DOHH2 (cell line): Measurements from ENCODE around the gene STK32B.

Source experiments
- H3F3A ChIP-seq: fragments of 200-600 bp; sonication (generic), shearing (Covaris generic); 2 replicates; pipeline ENCODE4 v1.6.0; 2016; ENCODE audit warnings: antibody characterized with exemption, mild to moderate bottlenecking; ENCODE audit not compliant: control insufficient read depth, insufficient read depth
- H3K27ac ChIP-seq: fragments of 200-600 bp; sonication (generic); 2 replicates; pipeline ENCODE4 v1.5.1; 2014; ENCODE audit warnings: low read depth, mild to moderate bottlenecking, low read length, moderate library complexity
- H3K27me3 ChIP-seq: fragments of 200-600 bp; sonication (generic); 2 replicates; pipeline ENCODE4 v1.6.1; 2014; ENCODE audit warnings: mild to moderate bottlenecking, low read length, mixed read lengths; ENCODE audit not compliant: control insufficient read depth
- H3K36me3 ChIP-seq: fragments of 200-600 bp; sonication (generic); 2 replicates; pipeline ENCODE4 v1.6.1; 2014; ENCODE audit warnings: mild to moderate bottlenecking, low read length, moderate library complexity, mixed read lengths; ENCODE audit not compliant: control insufficient read depth
- H3K4me1 ChIP-seq: fragments of 200-600 bp; sonication (generic); 2 replicates; pipeline ENCODE4 v1.6.1; 2014; ENCODE audit warnings: mild to moderate bottlenecking, low read length, mixed read lengths; ENCODE audit not compliant: control insufficient read depth
- H3K4me2 ChIP-seq: fragments of 200-600 bp; sonication (generic); 2 replicates; pipeline ENCODE4 v1.6.0; 2014; ENCODE audit warnings: mild to moderate bottlenecking, low read length, moderate library complexity
- H3K4me3 ChIP-seq: fragments of 200-600 bp; sonication (generic); 2 replicates; pipeline ENCODE4 v1.5.1; 2014; ENCODE audit warnings: mild to moderate bottlenecking, low read length, mixed read lengths
- H3K79me2 ChIP-seq: fragments of 200-600 bp; sonication (generic); 2 replicates; pipeline ENCODE4 v1.6.1; 2014; ENCODE audit warnings: mild to moderate bottlenecking, low read length, mixed read lengths; ENCODE audit not compliant: control insufficient read depth
- H3K9me2 ChIP-seq: fragments of 200-600 bp; sonication (generic); replicated peaks from 2 replicates; pipeline ENCODE4 v1.6.1; 2014; ENCODE audit warnings: mild to moderate bottlenecking, low read length, mixed read lengths; ENCODE audit not compliant: control insufficient read depth
- H3K9me3 ChIP-seq: fragments of 200-600 bp; sonication (generic); 2 replicates; pipeline ENCODE4 v1.6.1; 2014; ENCODE audit warnings: antibody characterized with exemption, low read length, mixed read lengths; ENCODE audit not compliant: control insufficient read depth, insufficient read depth
- H4K20me1 ChIP-seq: fragments of 200-600 bp; sonication (generic); 2 replicates; pipeline ENCODE4 v1.6.0; 2014; ENCODE audit warnings: low read depth, mild to moderate bottlenecking, antibody characterized with exemption, low read length, moderate library complexity; ENCODE audit not compliant: control insufficient read depth, insufficient read depth
- EZH2phosphoT487 ChIP-seq: fragments of 200-600 bp; sonication (generic); IDR thresholded peaks from 2 replicates; pipeline ENCODE4 v1.6.1; 2017; ENCODE audit warnings: borderline replicate concordance, mild to moderate bottlenecking, antibody characterized with exemption, low read length, moderate library complexity, mixed read lengths
- TF ChIP-seq, protein P1 (sequence below): fragments of 200-600 bp; sonication (generic); IDR thresholded peaks from one replicate; pipeline ENCODE4 v1.5.1; 2014; ENCODE audit warnings: antibody characterized with exemption, mild to moderate bottlenecking, low read depth, low read length; ENCODE audit not compliant: poor library complexity, severe bottlenecking

STK32B gene

GRCh38 chr4:5118091-5118786 is 67.0 kb downstream of the STK32B start:
- no peak overlapping the region for H3K27ac ChIP-seq
- H3K4me1 ChIP-seq = no peaks in the 10 kb centered on the region
- H3K27me3 ChIP-seq = no peaks in the 10 kb centered on the region
- H3K36me3 ChIP-seq = no peaks in the 10 kb centered on the region
- no peak overlapping the region for H3K4me2 ChIP-seq
- no peaks in the 10 kb centered on the region for H4K20me1 ChIP-seq
- H3F3A ChIP-seq = no peaks in the 10 kb centered on the region
- no peaks in the 10 kb centered on the region for H3K9me2 ChIP-seq
- H3K9me3 ChIP-seq = peaks cover 6% of the 10 kb centered on the region; the same call in 1 of the 2 replicates
- H3K79me2 ChIP-seq = no peaks in the 10 kb centered on the region
- no peak overlapping the region for H3K4me3 ChIP-seq
- TF ChIP-seq, protein P1, sequence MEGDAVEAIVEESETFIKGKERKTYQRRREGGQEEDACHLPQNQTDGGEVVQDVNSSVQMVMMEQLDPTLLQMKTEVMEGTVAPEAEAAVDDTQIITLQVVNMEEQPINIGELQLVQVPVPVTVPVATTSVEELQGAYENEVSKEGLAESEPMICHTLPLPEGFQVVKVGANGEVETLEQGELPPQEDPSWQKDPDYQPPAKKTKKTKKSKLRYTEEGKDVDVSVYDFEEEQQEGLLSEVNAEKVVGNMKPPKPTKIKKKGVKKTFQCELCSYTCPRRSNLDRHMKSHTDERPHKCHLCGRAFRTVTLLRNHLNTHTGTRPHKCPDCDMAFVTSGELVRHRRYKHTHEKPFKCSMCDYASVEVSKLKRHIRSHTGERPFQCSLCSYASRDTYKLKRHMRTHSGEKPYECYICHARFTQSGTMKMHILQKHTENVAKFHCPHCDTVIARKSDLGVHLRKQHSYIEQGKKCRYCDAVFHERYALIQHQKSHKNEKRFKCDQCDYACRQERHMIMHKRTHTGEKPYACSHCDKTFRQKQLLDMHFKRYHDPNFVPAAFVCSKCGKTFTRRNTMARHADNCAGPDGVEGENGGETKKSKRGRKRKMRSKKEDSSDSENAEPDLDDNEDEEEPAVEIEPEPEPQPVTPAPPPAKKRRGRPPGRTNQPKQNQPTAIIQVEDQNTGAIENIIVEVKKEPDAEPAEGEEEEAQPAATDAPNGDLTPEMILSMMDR = no peak
- no peak for TF ChIP-seq EZH2phosphoT487

DNA sequence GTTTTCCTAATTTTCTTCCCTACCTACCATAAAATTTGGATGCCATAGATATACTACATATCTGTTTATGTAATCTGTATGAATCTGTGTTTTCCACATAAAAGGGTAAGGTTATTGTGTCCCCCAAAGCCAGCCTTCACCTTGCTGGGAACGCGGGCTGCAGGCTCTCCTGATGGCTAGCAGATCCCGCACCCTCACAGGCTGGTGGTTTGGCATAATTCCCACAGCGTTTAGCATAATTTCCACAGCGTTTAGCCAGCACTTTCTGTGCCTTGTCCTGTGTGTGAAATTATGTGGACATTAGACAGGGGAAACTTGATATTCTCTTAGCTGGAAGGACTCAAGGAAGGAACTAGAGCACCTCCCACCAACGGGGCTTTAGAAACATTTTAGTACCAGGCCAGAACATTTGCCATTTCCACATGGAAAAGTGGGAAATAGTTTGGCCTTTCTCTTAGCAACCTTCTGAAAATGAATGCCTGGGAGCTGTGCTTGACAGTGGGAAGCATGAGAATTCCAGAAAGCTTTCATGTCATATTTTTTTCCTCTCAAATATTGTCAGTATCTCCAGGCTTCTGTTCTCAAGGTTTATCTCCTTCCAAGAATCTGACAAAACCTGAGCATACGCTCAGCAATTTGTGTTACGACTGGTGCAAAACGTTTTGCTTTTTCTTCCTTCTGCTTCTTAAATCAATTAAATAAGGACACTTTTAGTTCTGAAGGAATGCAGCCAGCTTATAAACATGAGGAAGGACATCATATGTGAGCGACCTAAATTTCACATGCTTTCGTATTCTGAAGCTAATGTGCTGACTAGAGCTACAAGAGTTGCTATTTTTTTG is 67.9 kb downstream of the STK32B start:
- Histone ChIP-seq H3K9me2 (no peaks in the 10 kb centered on the region), H3K27me3 (no peaks in the 10 kb centered on the region), H3K36me3 (no peaks in the 10 kb centered on the region), H3K4me1 (no peaks in the 10 kb centered on the region), H3K4me3 (no peak overlapping the region), H3K9me3 (peaks cover 6% of the 10 kb centered on the region; the same call in 1 of the 2 replicates), H3F3A (no peaks in the 10 kb centered on the region), H3K4me2 (no peak overlapping the region), H3K27ac (no peak overlapping the region), H3K79me2 (no peaks in the 10 kb centered on the region), H4K20me1 (no peaks in the 10 kb centered on the region)
- no peak for TF ChIP-seq EZH2phosphoT487
- TF ChIP-seq, protein P1 = no peak

DNA sequence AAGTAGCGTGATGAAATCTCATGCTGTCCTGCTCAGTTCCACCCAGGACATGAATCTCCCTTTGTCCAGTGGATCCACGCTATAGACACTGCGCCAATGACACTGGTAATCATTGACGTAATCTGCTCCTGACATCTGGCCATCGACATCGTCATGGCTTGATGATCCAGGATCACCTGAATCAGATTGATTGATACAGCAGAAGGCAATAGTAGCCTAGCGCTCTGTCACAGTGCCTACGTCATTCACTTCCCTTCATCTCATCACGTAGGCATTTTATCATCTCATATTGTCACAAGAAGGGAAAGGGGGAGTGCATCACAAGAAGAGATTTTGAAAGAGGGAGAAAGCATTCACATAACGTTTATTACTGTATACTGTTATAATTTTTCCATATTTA is 68.8 kb downstream of the STK32B start:
- Histone ChIP-seq H3K27ac (no peak overlapping the region), H3K9me3 (peaks cover 6% of the 10 kb centered on the region; the same call in 1 of the 2 replicates), H3K79me2 (no peaks in the 10 kb centered on the region), H3K9me2 (no peaks in the 10 kb centered on the region), H3K36me3 (no peaks in the 10 kb centered on the region), H3F3A (no peaks in the 10 kb centered on the region), H3K4me1 (no peaks in the 10 kb centered on the region), H3K27me3 (no peaks in the 10 kb centered on the region), H3K4me3 (no peak overlapping the region), H3K4me2 (no peak overlapping the region), H4K20me1 (no peaks in the 10 kb centered on the region)
- no peak for TF ChIP-seq EZH2phosphoT487
- TF ChIP-seq, protein P1 = no peak
